Brain microvascular endothelial cell (primary cell): ENCODE results near the gene SH3RF3.

Source experiments
- DNase-seq: peaks from one replicate; pipeline ENCODE4 v3.0.0-alpha.2; 2020
- H3K27ac ChIP-seq: fragments of 250-450 bp; sonication (Bioruptor Pico); 2 replicates; pipeline ENCODE4 v1.5.1; 2020; ENCODE audit warnings: mild to moderate bottlenecking, moderate library complexity
- H3K27me3 ChIP-seq: fragments of 250-450 bp; sonication (Bioruptor Pico); replicated peaks from 2 replicates; pipeline ENCODE4 v1.5.1; 2020; ENCODE audit warnings: mild to moderate bottlenecking
- H3K36me3 ChIP-seq: fragments of 250-450 bp; sonication (Bioruptor Pico); replicated peaks from 2 replicates; pipeline ENCODE4 v1.5.1; 2020; ENCODE audit warnings: mild to moderate bottlenecking
- H3K4me3 ChIP-seq: 2 replicates; pipeline ENCODE4 v1.5.1; 2011; ENCODE audit warnings: low read depth, mild to moderate bottlenecking, control low read depth, low read length, moderate library complexity
- CTCF ChIP-seq: IDR thresholded peaks from 2 replicates; pipeline ENCODE4 v1.5.1; 2011; ENCODE audit warnings: low read depth, mild to moderate bottlenecking, moderate library complexity, low read length, control low read depth, inconsistent platforms; ENCODE audit errors: missing control alignments
- in situ Hi-C: cut with HindIII; loops from 2 replicates; pipeline ENCODE4 v1.10.0; 2017; ENCODE audit warnings: low sequenced_read_pairs, low pct_ligation_motif_present

The SH3RF3 gene

GRCh38 chr2:109154226-109154625, 25.2 kb downstream of the SH3RF3 start:
- TF ChIP-seq CTCF = no peak
- H3K27me3 ChIP-seq = no peaks in the 10 kb centered on the region
- no peak for DNase-seq
- H3K4me3 ChIP-seq = no peak overlapping the region
- no peak overlapping the region for H3K27ac ChIP-seq
- H3K36me3 ChIP-seq = no peaks in the 10 kb centered on the region
- in situ Hi-C loops = no loop called here

DNA sequence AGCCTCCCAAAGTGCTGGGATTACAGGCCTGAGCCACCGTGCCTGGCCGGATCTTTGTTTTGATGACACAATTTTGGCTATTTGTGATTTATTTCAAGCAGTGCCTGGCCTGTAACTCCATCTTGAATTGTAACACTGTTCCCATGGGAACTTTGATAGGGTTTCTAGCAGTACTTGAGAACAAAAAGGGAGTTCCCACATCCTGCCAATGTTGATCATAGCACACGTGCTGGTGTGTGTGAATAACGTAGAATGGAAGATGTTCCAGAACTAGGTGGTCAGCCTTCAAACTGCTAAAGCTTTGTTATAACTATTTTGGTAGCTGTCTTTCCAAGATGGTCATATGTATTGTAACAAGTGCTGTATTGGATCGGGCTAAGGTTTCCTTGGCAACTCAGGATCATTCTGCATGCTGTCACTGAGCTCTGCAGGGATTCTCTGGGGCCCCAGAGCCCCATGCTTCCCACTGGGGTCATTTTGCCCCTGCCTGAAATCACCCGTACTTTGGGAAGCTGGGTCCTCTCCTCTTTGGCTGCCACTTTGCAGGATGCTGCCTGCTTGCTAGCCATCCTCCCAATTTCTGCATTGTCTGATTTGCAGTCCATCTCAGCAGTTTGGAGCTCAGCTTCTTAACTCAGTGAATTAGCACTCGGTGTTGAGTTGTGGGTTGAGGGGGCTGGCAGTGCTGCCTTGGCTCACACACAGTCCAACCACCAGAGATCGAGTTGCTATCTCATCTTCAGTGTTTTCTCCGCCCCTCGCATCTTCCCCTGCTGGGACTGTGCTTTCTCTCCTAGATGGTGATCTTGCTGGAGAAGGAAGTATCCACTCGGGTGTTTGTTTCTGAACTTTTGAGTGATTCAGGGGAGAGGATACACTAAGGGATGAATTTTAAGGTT, 26.8 kb downstream of the SH3RF3 start:
- TF ChIP-seq CTCF = no peak
- Histone ChIP-seq H3K36me3 (no peaks in the 10 kb centered on the region), H3K27me3 (no peaks in the 10 kb centered on the region), H3K4me3 (no peak overlapping the region), H3K27ac (no peak overlapping the region)
- in situ Hi-C loops = no loop called here
- DNase-seq = no peak

DNA sequence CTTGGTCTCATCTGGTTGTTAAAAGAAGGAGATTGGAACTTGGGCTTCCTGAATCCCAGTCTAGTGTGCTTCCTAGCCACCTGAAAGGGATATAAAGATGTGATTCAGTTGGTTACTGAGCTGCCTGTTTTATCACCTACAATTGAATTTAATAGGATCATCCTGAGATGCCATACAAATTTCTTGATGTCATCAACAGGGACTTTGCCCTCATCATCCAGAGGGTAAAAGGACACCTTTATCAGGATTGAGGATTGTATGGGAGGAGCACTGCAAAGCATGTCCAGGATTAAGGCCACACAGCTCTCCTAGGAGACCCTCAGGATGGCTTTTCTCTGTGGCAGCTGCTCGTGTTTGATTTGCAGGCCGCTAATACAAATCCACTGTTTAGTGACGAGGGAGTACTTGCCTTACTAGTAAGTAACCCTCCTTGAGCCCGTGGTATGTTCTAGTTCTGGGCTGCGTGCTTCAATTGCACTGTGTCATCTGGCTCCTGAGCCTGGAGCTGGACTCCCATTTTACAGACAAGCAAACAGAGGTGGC, 28.6 kb downstream of the SH3RF3 start:
- H3K4me3 ChIP-seq = no peak overlapping the region
- no peak overlapping the region for H3K27ac ChIP-seq
- in situ Hi-C loops = no loop called here
- DNase-seq = no peak
- H3K27me3 ChIP-seq = no peaks in the 10 kb centered on the region
- H3K36me3 ChIP-seq = no peaks in the 10 kb centered on the region
- no peak for TF ChIP-seq CTCF

GRCh38 chr2:109158237-109158636, 29.2 kb downstream of the SH3RF3 start:
- no peak overlapping the region for H3K27ac ChIP-seq
- H3K36me3 ChIP-seq = no peaks in the 10 kb centered on the region
- H3K27me3 ChIP-seq = no peaks in the 10 kb centered on the region
- in situ Hi-C loops = no loop called here
- no peak overlapping the region for H3K4me3 ChIP-seq
- DNase-seq = no peak
- TF ChIP-seq CTCF = no peak

GRCh38 chr2:109159096-109159495, 30.1 kb downstream of the SH3RF3 start:
- H3K36me3 ChIP-seq = no peaks in the 10 kb centered on the region
- in situ Hi-C loops = no loop called here
- no peaks in the 10 kb centered on the region for H3K27me3 ChIP-seq
- H3K27ac ChIP-seq = no peak overlapping the region
- no peak for TF ChIP-seq CTCF
- DNase-seq = no peak
- no peak overlapping the region for H3K4me3 ChIP-seq
